Measurements from ENCODE around the gene PFDN1. TPM values are rescaled to one million over a fixed set of nuclear protein-coding genes. Genes with fewer than 3 reads are reported as not detected.

Gene PFDN1
- polyA plus RNA-seq, 1 donor (not counting 4 experiments of a cell fraction or from before 2014, with no cell fraction given) = 79.0 TPM

- dilution Hi-C loops (cut with MboI; ENCODE audit: extremely low pct_ligation_motif_present, low sequenced_read_pairs) = no loop called here
- no peak overlapping the region for H3K4me3 ChIP-seq (ENCODE audit: control insufficient read depth in 2 of 3, extremely low read depth in 1 of 3, insufficient read depth in 2 of 3, low read depth in 1 of 3, low read length in 3 of 3)
- TF ChIP-seq EZH2 (IDR thresholded peaks at IDR 0.05; ENCODE audit: low read length) (no peak), CTCF (optimal IDR thresholded peaks at IDR 0.05 in 1 of 3, IDR thresholded peaks at IDR 0.05 in 1 of 3, conservative IDR thresholded peaks at IDR 0.05 in 1 of 3; ENCODE audit: extremely low read depth in 1 of 3, insufficient read depth in 2 of 3, low read length in 3 of 3) (no peak)
- H3K27ac ChIP-seq (ENCODE audit: control insufficient read depth, insufficient read depth, low read length) = no peak overlapping the region
- H3K9me3 ChIP-seq (ENCODE audit: control insufficient read depth, low read depth, low read length) = no peaks in the 10 kb centered on the region
- H3K36me3 ChIP-seq (ENCODE audit: control insufficient read depth in 2 of 2, extremely low read depth in 1 of 2, insufficient read depth in 2 of 2, low read length in 2 of 2) = no peaks in the 10 kb centered on the region
- H2AFZ ChIP-seq (ENCODE audit: control insufficient read depth, low read length) = no peak overlapping the region
- no peaks in the 10 kb centered on the region for H4K20me1 ChIP-seq (ENCODE audit: control insufficient read depth, extremely low read depth, insufficient read depth, low read length)
- no peaks in the 10 kb centered on the region for H3K79me2 ChIP-seq (ENCODE audit: control insufficient read depth, insufficient read depth, low read length)
- H3K4me2 ChIP-seq (ENCODE audit: control insufficient read depth, extremely low read depth, insufficient read depth, low read depth, low read length) = no peak overlapping the region
- DNase-seq (ENCODE audit: low read depth, low spot score) (no peak), FAIRE-seq (no peak)
- H3K9me1 ChIP-seq (ENCODE audit: control insufficient read depth, extremely low read depth, insufficient read depth, low read length) = peaks cover 2% of the 10 kb centered on the region
- no peaks in the 10 kb centered on the region for H3K27me3 ChIP-seq (ENCODE audit: control insufficient read depth, extremely low read depth, insufficient read depth, low read length)
- no peak overlapping the region for H3K9ac ChIP-seq (ENCODE audit: control insufficient read depth, extremely low read depth, insufficient read depth, low read length)
- peaks cover 20% of the 10 kb centered on the region for H3K4me1 ChIP-seq (ENCODE audit: control insufficient read depth, extremely low read depth, insufficient read depth, low read length)
Observed at GRCh38 chr5:140215276-140215675, 87.6 kb downstream of the PFDN1 start.

- DNase-seq (ENCODE audit: low read depth, low spot score) (no peak), FAIRE-seq (no peak)
- peaks cover 2% of the 10 kb centered on the region for H3K9me1 ChIP-seq (ENCODE audit: control insufficient read depth, extremely low read depth, insufficient read depth, low read length)
- dilution Hi-C loops (cut with MboI; ENCODE audit: extremely low pct_ligation_motif_present, low sequenced_read_pairs) = no loop called here
- H3K4me1 ChIP-seq (ENCODE audit: control insufficient read depth, extremely low read depth, insufficient read depth, low read length) = peaks cover 16% of the 10 kb centered on the region
- H3K27me3 ChIP-seq (ENCODE audit: control insufficient read depth, extremely low read depth, insufficient read depth, low read length) = no peaks in the 10 kb centered on the region
- H3K27ac ChIP-seq (ENCODE audit: control insufficient read depth, insufficient read depth, low read length) = no peak overlapping the region
- H3K9me3 ChIP-seq (ENCODE audit: control insufficient read depth, low read depth, low read length) = no peaks in the 10 kb centered on the region
- no peaks in the 10 kb centered on the region for H3K79me2 ChIP-seq (ENCODE audit: control insufficient read depth, insufficient read depth, low read length)
- H3K4me3 ChIP-seq (ENCODE audit: control insufficient read depth in 2 of 3, extremely low read depth in 1 of 3, insufficient read depth in 2 of 3, low read depth in 1 of 3, low read length in 3 of 3) = no peak overlapping the region
- H3K4me2 ChIP-seq (ENCODE audit: control insufficient read depth, extremely low read depth, insufficient read depth, low read depth, low read length) = no peak overlapping the region
- no peak overlapping the region for H2AFZ ChIP-seq (ENCODE audit: control insufficient read depth, low read length)
- no peak for TF ChIP-seq CTCF (optimal IDR thresholded peaks at IDR 0.05 in 1 of 3, IDR thresholded peaks at IDR 0.05 in 1 of 3, conservative IDR thresholded peaks at IDR 0.05 in 1 of 3; ENCODE audit: extremely low read depth in 1 of 3, insufficient read depth in 2 of 3, low read length in 3 of 3)
- no peak for TF ChIP-seq EZH2 (IDR thresholded peaks at IDR 0.05; ENCODE audit: low read length)
- H4K20me1 ChIP-seq (ENCODE audit: control insufficient read depth, extremely low read depth, insufficient read depth, low read length) = no peaks in the 10 kb centered on the region
- H3K36me3 ChIP-seq (ENCODE audit: control insufficient read depth in 2 of 2, extremely low read depth in 1 of 2, insufficient read depth in 2 of 2, low read length in 2 of 2) = no peaks in the 10 kb centered on the region
- no peak overlapping the region for H3K9ac ChIP-seq (ENCODE audit: control insufficient read depth, extremely low read depth, insufficient read depth, low read length)
Observed at GRCh38 chr5:140214831-140215230, 88.1 kb downstream of the PFDN1 start.

All from keratinocyte (primary cell).